Ureter (tissue), 1 donor: ENCODE measurements around the gene CLPTM1L. TPM values are rescaled to one million over a fixed set of nuclear protein-coding genes. Genes with fewer than 3 reads are reported as not detected.
"Not testable (repeated sequence)": the region's sequence is repeated elsewhere in the genome, so short reads cannot be mapped to it uniquely, and the experiment has no call there.

Source experiments
- DNase-seq: peaks from one replicate; pipeline ENCODE4 v3.0.0-alpha.2; 2020; ENCODE audit warnings: low spot score
- total RNA-seq: library from RNA; stranded (reverse); gene quantifications from one replicate; pipeline ENCODE4 v1.2.4, GENCODE V29; 2023
- donor health status: DM: yes; HTN: yes; CAD: no.

CLPTM1L gene
- total RNA-seq, 1 donor from 2014 or later, result 73.4 TPM

DNA sequence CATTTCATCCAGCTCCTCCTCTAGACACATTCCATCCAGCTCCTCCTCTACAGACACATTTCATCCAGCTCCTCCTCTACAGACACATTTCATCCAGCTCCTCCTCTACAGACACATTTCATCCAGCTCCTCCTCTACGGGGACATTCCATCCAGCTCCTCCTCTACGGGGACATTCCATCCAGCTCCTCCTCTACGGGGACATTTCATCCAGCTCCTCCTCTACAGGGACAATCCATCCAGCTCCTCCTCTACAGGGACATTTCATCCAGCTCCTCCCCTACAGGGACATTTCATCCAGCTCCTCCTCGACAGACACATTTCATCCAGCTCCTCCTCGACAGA is 18.4 kb downstream of the CLPTM1L start:
- DNase-seq, result not testable (repeated sequence)

DNA sequence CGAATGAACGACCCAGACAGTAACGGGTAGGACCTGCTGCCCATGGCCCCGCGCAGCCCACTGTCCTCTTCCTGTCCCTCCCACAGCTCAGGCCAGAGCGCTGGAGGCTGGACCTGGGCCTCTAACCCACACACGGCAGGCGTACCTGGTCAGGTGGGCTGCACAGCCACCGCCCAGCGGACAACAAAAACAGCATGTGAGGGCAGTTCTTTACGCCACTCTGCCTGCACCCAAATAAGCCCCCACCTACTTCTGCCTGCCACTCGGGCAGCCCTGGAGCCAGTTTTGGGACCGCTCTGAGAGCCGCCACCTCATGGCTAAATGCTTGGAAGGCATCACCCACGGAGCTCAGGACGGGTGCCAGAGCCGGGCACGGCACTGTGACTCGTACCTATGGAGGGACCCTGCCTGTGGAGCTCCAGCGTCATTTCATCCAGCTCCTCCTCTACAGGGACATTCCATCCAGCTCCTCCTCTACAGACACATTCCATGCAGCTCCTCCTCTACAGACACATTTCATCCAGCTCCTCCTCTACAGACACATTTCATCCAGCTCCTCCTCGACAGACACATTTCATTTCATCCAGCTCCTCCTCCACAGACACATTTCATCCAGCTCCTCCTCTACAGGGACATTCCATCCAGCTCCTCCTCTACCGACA is 18.9 kb downstream of the CLPTM1L start:
- DNase-seq, result no peak

DNA sequence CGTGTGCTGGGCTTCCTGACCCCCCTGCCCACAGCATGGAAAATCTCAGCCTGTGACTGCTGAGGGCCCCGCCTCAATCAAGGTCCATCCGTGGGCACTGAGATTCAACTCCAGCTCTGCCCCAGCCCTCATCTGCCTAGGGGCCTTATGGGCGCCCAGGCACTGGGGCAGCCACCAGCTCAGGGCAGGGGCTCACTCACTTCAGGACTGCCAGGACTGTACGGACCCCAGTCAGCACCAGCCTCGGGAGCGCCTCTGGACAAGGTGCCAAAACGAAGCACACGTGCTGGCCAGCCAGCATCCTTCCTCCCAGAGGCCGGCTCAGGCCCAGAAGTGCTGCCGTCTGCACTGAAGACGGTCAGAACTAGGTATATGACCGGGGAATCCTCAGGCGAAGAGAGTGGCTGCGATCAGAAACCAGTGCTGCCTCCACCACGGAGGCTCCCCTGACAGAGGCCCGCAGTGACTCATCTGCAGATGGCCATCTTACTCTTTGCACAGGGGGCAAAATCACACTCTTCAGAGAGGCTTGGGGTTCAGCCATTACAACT is 19.6 kb downstream of the CLPTM1L start:
- DNase-seq, result no peak

DNA sequence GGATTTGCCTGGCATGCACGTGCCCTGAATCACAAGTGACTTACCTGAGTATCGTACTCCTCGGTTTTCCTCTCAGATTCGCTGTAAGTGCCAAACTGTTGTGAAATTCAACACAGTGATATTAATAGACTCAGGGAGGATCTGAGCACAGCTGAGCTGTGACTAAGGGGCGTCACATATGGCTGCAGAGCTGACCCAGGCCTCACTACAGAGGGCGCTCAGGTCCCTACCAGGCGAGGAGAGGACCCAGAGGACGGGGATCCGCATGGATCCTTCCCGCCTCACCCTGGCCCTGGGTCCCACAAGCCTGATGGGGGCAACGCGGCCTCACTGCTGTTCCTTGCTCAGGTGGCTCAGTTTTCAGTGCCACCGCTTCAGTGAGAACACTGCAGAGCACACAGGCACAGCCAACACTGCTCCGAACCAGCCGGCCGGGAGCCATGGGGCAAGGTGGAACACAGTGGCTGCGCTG is 20.1 kb downstream of the CLPTM1L start:
- DNase-seq, result no peak

DNA sequence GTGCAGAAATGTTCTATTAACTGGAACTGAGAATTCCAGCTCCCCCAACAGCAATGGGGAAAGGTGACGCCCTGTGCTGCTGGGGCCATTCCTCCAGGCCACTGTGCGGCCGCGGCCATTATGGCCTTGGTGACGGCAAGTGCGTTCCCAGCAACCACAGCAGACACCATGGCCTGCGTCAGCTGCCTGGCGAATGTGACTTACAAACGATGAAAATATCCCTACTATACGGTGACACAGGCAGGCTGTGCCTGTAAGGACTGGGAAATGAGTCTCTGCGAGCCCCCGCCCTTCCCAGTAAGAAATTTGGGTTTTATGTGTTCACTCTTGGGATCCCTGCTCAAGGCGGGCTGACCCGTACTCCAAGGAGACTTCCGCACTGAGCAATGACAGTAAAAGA is 20.6 kb downstream of the CLPTM1L start:
- no peak for DNase-seq

DNA sequence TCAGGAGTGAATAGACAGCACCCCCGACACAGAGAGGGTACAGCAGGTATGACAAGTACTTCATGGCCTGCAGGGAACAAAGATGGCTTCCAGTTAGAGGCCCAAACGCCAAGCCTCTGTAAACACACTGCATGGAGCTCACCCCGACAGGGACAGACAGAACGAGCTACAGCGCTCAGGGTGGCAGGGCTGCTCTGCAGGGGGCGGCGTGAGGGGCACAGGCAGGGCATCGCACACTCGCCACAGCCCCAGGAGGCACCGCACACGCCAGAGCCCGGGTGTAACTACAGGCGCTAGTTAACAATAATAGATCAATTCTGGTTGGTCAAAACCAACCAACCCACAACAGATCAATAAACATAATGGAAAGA is 21.1 kb downstream of the CLPTM1L start:
- DNase-seq, result no peak

DNA sequence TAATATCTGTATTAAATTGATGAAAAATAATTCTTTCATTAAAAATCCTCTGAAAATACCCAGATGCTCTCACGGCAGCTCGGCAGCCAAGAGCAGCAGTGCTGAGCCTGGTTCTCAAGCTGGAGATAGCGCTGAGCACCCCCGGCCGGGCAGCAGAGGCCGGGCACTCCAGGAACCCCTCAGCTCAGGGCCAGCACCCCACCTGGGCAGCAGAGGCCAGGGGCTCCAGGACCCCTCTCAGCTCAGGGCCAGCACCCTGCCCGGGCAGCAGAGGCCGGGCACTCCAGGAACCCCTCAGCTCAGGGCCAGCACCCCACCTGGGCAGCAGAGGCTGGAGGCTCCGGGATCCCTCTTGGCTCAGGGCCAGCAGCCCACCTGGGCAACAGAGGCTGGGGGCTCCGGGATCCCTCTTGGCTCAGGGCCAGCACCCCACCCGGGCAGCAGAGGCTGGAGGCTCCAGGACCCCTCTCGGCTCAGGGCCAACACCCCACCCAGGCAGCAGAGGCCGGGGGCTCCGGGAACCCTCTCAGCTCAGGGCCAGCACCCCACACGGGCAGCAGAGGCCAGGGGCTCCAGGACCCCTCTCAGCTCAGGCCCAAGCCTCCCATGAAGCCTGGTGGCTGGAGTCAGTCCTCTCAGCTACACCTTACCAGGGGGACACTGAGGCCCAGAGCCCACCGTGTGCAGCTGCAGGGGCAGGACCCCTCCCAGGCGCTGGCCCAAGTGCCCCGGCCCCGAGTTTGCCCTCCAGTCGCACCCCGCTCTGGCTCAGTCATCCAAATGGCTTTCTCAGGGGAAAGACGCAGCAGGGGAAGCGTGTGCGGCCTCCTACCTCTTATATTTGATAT is 21.7 kb downstream of the CLPTM1L start:
- no peak for DNase-seq

DNA sequence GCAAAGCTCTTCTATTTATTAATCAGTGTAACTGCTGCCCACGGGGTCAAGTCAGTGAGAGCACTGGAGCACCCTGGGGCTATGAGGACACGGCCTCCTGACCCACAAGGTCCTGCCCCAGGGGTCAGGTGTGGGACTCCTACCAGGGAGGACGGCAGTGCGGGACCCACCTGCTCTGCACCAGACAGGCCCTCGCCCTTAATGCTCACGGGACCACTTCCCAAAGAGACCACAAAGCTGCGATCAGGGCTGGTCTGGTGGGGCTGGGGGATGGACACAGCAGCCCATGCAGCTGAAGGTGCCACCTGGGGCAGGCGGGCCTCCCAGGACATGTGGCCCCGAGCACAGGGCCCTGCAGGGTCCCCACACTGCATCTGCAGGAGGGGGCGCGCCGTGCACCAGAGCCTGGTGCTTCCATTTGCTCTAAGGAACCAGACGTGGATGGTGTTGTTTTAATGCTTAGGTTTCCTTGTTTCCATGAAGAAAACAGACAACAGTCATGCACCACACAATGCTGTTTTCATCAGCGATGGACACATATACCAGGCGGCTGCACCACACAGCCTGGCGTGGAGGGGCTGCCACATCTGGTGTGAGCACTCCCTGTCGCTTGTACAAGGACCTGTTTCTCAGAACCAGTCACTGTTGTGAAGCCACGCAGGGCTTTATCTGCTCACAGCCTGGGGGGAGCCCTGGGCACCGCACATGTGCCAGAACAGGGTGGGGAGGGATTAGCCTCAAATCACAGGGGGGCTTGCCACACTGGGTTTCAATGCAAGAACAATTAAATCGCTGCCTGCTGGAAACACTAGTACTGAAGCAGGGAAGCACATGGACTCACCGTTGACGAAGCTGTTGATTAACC is 22.6 kb downstream of the CLPTM1L start:
- DNase-seq, result no peak

DNA sequence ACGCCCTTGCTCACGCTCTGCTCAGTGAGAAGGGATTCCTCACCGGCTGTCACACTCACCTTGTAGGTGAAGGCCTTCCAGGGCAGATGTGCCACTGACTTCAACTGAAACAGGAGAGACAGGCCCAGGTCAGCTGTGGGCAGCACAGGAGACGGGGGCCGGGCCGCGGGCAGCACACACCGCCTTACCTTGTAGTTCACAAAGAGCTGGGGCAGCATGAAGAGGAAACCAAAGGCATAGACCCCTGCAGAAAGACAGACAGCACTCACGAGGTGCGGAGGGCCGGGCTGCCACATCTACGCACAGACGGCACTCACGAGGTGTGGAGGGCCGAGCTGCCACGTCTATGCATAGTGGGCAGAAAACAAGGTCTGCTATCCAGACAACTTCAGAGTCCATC is 23.3 kb downstream of the CLPTM1L start:
- no peak for DNase-seq

DNA sequence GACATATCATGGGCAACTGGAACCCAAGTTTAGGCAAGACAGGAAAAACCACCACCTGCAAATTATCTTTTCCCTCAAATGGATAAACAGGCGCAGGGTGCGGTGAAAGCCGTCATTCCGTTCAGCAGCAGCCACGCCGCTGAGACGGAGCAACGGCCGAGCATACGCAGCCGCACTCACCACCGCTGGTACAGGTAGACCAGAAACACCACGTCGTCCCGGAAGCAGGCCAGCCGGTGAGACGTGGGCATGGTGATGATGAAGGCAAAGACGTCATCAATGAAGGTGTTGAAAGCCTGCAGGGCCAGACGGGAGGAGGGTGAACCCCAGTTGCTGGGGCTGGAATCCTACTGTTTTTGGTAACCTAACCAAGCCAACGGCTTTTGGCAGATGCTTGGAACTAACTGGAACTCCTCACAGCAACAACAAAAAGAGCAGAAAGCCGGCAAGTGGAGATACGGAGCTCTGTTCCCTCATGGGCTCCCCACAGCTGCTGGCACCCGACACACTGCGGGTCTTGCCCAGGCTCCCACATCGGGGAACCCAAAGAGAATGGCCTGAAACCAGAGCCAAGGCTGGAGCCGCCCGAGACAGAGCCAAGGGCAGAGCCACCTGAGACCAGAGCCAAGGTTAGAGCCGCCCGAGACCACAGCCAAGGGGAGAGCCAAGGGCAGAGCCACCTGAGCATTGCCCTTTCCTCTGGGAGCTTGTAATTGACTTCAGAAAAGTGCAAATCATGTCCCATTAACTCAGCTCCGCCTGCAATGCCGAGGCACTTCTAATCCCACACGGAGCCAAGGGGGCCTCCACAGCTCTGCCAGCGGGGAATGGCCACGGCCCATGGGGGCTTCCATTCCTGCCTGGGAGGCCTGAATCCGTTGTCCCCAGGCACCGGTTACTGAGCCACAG is 24.2 kb downstream of the CLPTM1L start:
- no peak for DNase-seq

DNA sequence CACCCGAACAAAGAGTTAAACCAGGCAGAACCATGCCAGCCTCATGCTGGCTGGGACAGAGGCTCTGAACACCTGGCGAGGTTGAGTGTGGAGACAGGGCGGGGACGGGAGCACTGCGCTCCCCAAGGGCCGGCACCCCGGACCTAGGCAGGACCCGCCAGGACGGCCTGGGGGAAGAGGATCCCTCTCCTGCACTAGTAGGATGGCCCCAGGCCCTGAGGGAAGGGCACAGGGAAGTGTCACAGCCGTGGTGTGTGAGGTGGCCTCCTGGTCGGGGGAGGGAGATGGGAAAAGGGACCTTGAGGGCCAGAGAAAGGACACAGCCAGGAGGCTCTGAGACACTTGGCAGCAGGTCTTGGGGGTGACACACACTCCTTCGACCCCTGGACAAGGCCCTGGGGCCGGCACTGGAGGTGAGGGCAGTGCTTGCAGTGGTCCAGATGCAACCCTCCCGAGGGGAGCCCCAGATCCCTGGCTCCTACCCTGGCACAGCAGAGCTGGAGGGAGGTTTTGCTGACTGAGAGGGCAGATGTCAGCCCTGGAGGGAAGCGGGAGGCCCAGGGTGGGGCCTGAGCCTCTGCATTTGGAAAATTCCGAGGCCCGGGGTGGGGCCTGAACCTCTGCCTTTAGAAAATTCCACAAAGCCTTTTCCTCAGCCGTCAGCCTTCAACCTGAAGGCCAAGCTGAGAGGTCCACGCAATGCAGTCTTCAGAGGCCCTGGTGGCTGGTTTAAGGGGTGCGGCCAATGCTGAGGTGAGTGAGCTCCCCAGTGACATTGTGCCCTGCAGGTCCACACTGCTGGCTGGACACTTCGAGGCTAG is 25.3 kb downstream of the CLPTM1L start:
- DNase-seq, result no peak

DNA sequence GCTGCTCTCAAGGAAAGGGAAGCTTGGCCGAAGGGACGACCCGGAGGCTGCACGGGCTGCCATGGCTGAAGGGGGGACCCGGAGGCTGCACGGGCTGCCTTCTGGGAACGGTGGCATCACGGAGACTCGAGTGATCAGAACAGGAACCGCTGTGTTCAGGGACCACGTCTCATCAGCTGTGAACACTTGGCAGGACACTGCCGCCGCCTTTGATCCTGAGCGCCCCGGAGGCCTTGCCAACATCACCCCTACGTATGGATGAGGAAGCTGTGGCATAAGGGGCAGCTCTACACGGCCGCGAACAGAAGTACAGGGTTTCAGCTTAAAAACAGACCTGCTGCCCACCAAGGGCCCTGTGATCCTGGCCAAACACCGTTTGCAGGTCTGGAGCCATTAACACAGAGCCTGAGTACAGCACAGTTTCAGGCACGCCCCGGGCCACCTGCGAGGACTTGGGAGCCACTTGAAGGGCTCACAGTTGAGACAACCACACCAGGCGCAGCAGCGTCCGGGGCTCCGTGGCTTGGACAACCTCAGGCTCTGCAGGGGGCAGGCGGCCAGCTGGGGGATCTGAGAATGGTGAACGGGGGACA is 26.1 kb downstream of the CLPTM1L start:
- no peak for DNase-seq

DNA sequence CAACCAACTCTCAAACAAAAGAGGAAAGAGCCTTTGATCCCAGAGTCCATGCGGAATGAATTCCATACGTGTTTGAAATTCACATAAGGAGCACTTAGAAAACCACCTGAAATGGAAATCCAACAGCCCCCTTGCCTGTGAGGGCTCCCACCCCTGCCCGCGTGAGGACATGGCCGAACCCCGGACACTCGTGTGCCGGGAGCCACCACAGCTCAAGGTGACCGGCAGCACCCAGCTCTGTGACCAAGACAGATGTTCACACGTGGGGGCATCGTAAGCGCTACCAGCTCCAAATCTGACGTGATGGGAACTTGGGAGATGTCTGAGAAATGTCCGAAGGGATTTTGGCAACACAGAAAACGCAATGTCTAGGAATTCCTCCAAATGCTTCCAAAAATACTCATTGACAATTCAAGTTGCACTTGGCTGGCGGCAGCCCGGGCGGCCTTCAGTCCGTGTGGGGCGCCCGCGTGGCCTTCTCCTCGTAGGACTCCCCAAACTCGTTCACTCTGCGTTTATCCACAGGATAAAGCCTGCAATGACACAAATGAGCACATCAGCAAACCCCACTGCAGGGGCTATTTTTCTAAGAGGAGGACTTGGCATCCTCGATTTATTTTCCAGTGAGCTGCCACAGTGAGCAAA is 26.9 kb downstream of the CLPTM1L start:
- DNase-seq, result no peak

DNA sequence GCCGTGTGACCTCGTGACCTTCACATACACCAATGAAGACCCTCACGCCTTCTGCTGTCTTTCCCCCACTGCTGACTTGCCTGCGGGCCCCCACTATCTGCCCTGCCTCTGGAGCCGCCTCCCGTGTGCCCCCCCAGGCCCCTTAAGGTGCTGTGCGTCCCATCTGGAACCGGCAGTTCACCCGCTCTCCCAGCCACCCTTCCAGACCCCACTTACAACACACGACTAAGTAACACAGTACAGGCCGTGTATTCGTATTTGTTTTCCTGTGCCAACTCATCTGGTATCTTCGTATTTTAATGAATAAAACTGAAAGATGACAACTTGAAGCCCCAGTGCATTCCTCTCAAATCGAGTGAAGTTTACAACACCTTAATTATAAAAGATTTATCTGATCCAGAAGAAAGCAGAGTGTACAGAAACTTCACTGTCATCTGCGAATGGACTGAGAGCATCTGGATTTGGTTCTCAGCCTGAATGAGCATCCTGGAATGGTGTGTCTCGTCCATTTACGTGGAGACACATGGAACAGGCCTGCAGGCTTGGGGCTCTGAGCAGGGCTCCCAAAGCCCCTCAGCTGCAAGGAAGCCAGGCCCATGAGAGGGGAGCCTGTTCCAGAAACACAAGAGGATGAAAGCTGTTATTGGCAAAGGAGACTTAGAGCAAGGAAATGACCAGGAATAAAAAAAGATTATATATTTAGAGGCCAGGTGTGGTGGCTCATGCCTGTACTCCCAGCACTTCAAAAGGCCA is 28.1 kb downstream of the CLPTM1L start:
- DNase-seq, result no peak

DNA sequence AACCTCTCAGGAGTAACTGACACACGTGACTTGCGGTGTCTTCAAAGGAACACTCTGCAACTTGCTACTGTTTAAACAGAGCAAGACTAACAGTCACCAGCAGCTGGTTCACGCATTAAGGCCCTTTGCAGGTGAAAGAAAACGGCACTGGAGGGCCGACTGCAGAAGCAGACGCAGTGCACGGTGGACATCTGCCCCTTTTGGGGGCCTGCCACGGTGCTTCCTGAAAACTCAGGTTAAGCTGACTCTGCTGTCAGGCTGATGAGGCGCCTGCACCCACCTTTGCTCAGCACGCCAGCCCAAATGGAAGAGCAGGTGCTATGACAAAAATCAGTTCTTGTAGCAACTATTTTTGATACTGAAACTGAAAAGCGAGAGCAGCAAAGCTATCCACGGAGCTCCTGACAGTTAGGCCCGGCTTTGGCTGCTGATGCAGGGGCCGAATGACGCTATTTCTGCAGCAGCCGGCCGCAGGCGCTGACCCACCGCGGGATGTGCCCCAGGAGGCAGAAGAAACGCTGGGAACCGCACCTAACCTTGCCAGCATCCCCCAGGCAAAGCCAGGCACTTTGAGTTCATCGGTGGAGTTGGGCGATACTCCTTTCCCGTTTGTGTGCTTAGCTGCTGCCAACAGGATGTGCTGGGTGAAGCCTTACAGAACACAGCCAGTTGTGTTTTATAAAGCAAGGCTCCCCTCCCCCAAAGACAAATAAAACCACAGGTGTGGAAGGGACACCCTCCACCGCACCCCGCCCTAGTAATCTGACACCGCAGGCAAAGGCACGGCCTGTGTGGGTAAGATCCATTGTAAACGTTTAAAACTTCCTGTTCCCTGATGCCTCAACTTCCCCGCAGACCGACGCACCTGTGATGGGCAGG is 29.0 kb downstream of the CLPTM1L start:
- DNase-seq, result peak; percentile 73

DNA sequence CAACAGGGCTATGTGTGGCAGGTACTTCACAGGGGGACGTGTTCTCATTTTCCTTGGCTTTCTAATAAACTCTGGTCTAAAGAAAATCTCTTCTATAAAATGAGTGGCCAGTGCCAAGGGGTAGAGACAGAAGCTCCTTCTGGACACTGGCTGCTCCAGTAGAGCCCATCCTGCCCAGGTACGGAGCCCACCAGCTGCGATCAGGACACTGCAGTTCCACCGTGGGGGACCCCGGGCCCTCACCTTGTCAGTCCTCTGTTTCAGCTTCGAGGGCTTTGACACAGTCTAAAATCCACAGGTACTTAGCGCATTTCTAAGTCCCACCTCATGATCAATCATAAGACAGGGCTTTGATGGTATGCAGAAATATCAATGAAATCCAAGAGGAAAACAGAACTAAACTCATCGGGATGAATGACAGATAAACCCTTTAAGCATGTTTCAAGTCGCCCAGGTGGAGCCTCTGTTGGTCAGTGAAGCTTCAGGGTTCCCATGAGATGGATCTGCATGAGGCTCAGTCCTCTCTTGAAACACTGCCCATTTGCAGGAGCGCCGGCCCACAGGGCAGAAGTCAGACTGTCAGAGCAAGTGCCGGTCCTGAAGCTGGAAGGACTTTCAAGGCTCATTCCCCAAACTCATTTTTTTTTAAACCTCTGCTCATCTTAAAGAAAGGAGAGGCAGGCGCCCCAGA is 29.7 kb downstream of the CLPTM1L start:
- no peak for DNase-seq

DNA sequence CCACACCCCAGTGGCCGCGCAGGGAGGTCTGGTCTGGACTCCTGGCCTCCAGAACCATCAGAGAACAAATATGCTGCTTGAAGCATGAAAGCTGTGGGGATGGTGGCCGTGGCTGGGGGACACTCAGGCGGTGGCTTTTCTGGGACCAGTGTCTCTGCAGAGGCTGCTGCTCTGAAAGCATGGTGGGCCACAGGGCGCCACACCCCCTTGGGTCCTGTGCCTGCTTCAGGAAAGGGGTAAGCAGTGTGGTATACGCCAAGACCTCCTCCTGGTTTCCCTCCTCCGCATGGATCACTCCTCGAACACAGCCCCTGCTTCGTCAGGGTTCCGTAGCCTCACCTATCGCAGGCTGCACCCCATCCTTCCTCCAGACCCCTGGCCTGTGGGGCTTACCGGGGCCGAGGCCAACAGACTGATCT is 30.3 kb downstream of the CLPTM1L start:
- DNase-seq, result no peak
